Tibial nerve (tissue), 4 donors: ENCODE data around the gene PIK3AP1. TPM values are rescaled to one million over a fixed set of nuclear protein-coding genes. Genes with fewer than 3 reads are reported as not detected.
"Not testable (repeated sequence)": the region's sequence is repeated elsewhere in the genome, so short reads cannot be mapped to it uniquely, and the experiment has no call there.

Source experiments
- DNase-seq, 2 donors: peaks; one replicate each; pipeline ENCODE4 v3.0.0-alpha.2; 2019; ENCODE audit warnings: low spot score in 2 of 2
- H3K27ac ChIP-seq, 4 donors: fragments of 200-600 bp; sonication (generic) in 3 of 4; one replicate each; pipeline ENCODE4 v1.5.1; 2017 to 2019; ENCODE audit warnings: mild to moderate bottlenecking in 1 of 4
- H3K27me3 ChIP-seq, 2 donors: fragments of 200-600 bp; sonication (generic) in 1 of 2; one replicate each; pipeline versions ENCODE4 v1.5.1 to v1.6.0; 2017 to 2019
- H3K36me3 ChIP-seq, 3 donors: fragments of 200-600 bp; sonication (generic); one replicate each; pipeline ENCODE4 v1.5.1; 2018 to 2019
- H3K4me1 ChIP-seq, 4 donors: fragments of 200-600 bp; sonication (generic) in 3 of 4; one replicate each; pipeline ENCODE4 v1.5.1; 2017 to 2019
- H3K4me3 ChIP-seq, 4 donors: fragments of 200-600 bp; sonication (generic) in 3 of 4; one replicate each; pipeline ENCODE4 v1.5.1; 2017 to 2019; ENCODE audit warnings: mild to moderate bottlenecking in 1 of 4, moderate library complexity in 1 of 4
- H3K9me3 ChIP-seq, 4 donors: fragments of 200-600 bp; sonication (generic) in 3 of 4; one replicate each; pipeline ENCODE4 v1.5.1; 2017 to 2019
- EP300 ChIP-seq, 2 donors: sonication (generic); formaldehyde crosslinking; IDR thresholded peaks; one replicate each; pipeline ENCODE4 v1.6.1; 2017; ENCODE audit warnings: antibody characterized with exemption in 2 of 2, mild to moderate bottlenecking in 1 of 2
- POLR2A ChIP-seq, 2 donors: fragments of 450-650 bp; IDR thresholded peaks; one replicate each; pipeline ENCODE4 v1.6.1; 2017; ENCODE audit warnings: antibody characterized with exemption in 2 of 2, mild to moderate bottlenecking in 2 of 2, moderate library complexity in 2 of 2
- WGBS, 2 donors: methylation state at CpG; one replicate each; pipeline ENCODE4 v1.1.5; 2018; 5-methylcytosine and 5-hydroxymethylcytosine counted together
- small RNA-seq: library from RNA; depleted of rRNA; stranded (forward); fragments of <200 nt; gene quantifications from one replicate; pipeline ENCODE3, GENCODE V24; 2016
- total RNA-seq, 4 donors: library from RNA; depleted of rRNA; stranded (reverse); fragments of >200 nt; gene quantifications; one replicate each; pipeline ENCODE4 v1.1.0, GENCODE V29; 2016
- TF ChIP-seq, protein P1 (sequence below), 5 experiments: fragments of 200-600 bp in 3 of 5; fragments of 450-650 bp in 2 of 5; sonication (generic) in 3 of 5; IDR thresholded peaks; one replicate each; pipeline ENCODE4 v1.5.1; 2016 to 2019; ENCODE audit warnings: antibody characterized with exemption in 5 of 5, mild to moderate bottlenecking in 3 of 5, moderate library complexity in 2 of 5

PIK3AP1 gene
- total RNA-seq, 4 donors from 2014 or later = 7.1 to 21.3 (median 14.2) TPM

DNA sequence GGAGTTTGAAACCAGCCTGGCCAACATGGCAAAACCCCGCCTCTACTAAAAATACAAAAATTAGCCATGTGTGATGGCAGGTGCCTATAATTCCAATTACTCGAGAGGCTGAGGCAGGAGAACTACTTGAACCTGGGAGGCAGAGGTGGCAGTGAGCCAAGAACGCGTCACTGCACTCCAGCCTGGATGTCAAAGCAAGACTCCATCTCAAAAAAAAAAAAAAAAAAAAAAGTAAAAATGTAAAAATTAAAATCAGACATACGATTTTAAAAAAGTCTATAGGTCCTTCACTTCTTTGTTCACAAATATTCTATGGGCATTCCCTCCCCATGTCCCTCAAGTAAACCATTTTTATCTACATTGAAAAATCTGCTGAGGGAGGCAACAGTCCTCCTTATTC is 171.7 kb downstream of the PIK3AP1 start:
- Histone ChIP-seq H3K9me3 (no peaks in the 10 kb centered on the region), H3K4me3 (no peak overlapping the region), H3K4me1 (no peaks in the 10 kb centered on the region), H3K36me3 (peaks cover 2 to 60% (median 5%) of the 10 kb centered on the region in 3 donors), H3K27me3 (no peaks in the 10 kb centered on the region), H3K27ac (no peak overlapping the region)
- TF ChIP-seq POLR2A (IDR thresholded peaks at IDR 0.05) (no peak), EP300 (IDR thresholded peaks at IDR 0.05) (no peak)
- TF ChIP-seq, protein P1, sequence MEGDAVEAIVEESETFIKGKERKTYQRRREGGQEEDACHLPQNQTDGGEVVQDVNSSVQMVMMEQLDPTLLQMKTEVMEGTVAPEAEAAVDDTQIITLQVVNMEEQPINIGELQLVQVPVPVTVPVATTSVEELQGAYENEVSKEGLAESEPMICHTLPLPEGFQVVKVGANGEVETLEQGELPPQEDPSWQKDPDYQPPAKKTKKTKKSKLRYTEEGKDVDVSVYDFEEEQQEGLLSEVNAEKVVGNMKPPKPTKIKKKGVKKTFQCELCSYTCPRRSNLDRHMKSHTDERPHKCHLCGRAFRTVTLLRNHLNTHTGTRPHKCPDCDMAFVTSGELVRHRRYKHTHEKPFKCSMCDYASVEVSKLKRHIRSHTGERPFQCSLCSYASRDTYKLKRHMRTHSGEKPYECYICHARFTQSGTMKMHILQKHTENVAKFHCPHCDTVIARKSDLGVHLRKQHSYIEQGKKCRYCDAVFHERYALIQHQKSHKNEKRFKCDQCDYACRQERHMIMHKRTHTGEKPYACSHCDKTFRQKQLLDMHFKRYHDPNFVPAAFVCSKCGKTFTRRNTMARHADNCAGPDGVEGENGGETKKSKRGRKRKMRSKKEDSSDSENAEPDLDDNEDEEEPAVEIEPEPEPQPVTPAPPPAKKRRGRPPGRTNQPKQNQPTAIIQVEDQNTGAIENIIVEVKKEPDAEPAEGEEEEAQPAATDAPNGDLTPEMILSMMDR (IDR thresholded peaks at IDR 0.05) = no peak
- DNase-seq = no peak
- 81 to 87% methylated on average over 5 of the region's 5 CpGs for WGBS, 2 donors

DNA sequence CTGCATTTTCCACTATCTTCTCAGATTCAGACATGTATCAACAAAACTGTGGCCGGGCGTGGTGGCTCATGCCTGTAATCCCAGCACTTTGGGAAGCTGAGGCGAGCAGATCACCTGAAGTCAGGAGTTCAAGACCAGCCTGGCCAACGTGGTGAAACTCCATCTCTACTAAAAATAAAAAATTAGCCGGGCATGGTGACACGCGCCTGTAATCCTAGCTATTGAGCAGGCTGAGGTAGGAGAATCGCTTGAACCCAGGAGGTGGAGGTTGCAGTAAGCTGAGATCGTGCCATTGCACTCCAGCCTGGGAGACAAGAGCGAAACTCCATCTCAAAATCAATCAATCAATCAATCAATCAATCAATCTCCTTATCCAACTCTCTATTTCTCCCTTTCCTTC is 174.8 kb downstream of the PIK3AP1 start:
- H3K36me3 ChIP-seq = peaks cover 3 to 59% (median 5%) of the 10 kb centered on the region in 3 donors
- not testable (repeated sequence) for H3K4me1 ChIP-seq, H3K4me3 ChIP-seq, DNase-seq, H3K9me3 ChIP-seq, H3K27ac ChIP-seq, H3K27me3 ChIP-seq
- 91 to 96% methylated on average over 10 of the region's 10 CpGs for WGBS, 2 donors

Small RNA genes within 50 kb of the gene (small RNA-seq; reads per million reads assigned to genes)
- not detected for gene RNA5SP324
- gene RNU6-1274P = not detected

Other genes starting within 250 kb of the PIK3AP1 start
- gene TLL2, start 206.6 kb downstream of the PIK3AP1 start, total RNA-seq = 1 to 10 TPM in 1 of 4 donors, under 1 TPM in 3; 0.20 to 1.1 (median 0.66) TPM
- gene TM9SF3, start 133.5 kb downstream of the PIK3AP1 start, total RNA-seq = 10 to 100 TPM; 79.5 to 98.8 (median 90.2) TPM
- 10 to 100 TPM; 19.8 to 25.1 (median 21.7) TPM for gene LCOR, start 111.8 kb upstream of the PIK3AP1 start, total RNA-seq